ENCODE measurements around the gene STARD9. TPM values are rescaled to one million over a fixed set of nuclear protein-coding genes. Genes with fewer than 3 reads are reported as not detected.

STARD9 gene
- total RNA-seq, 2 experiments from 2014 or later, result 12.8 to 13.0 TPM

DNA sequence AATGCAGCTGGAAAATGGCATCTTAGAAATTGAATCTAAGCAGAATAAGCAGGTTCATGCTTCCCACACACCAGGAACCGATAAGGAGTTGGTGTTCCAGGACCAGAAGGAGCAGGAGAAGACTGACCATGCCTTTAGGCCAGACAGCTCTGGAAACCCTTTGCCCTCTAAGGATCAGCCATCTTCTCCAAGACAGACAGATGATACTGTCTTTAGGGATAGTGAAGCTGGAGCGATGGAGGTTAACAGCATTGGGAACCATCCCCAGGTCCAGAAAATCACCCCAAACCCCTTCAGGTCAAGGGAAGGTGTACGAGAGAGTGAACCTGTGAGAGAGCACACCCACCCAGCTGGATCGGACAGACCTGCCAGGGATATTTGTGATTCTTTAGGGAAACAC is 112.3 kb downstream of the STARD9 start:
- Mint-ChIP-seq H3K4me3 (no peak overlapping the region), H3K36me3 (ENCODE audit: low read depth) (peaks cover 14% of the 10 kb centered on the region), H3K4me1 (ENCODE audit: low read depth) (peaks cover 16% of the 10 kb centered on the region), H3K27me3 (ENCODE audit: low read depth) (no peaks in the 10 kb centered on the region), H3K9me3 (ENCODE audit: insufficient read depth) (no peaks in the 10 kb centered on the region), H3K27ac (no peak overlapping the region)
- ChIA-PET CTCF (no interaction called here), POLR2A (no interaction called here)
- ATAC-seq, result no peak
- DNase-seq, result no peak

DNA sequence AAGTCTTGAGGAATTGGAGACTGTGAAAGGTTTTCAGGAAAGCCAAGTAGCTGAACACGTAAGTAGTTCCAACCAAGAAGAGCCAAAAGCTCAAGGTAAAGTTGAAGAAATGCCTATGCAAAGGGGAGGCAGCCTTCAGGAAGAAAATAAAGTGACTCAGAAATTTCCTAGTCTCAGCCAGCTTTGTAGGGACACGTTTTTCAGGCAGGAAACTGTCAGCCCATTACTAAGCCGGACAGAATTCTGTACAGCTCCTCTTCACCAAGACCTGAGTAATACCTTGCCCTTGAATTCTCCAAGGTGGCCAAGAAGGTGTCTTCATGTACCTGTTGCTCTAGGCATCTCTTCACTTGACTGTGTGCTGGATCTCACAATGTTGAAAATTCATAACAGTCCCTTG is 112.9 kb downstream of the STARD9 start:
- ChIA-PET POLR2A (no interaction called here), CTCF (no interaction called here)
- Mint-ChIP-seq H3K27me3 (ENCODE audit: low read depth) (no peaks in the 10 kb centered on the region), H3K4me3 (no peak overlapping the region), H3K9me3 (ENCODE audit: insufficient read depth) (no peaks in the 10 kb centered on the region), H3K27ac (no peak overlapping the region), H3K36me3 (ENCODE audit: low read depth) (peaks cover 11% of the 10 kb centered on the region), H3K4me1 (ENCODE audit: low read depth) (peaks cover 16% of the 10 kb centered on the region)
- DNase-seq (no peak), ATAC-seq (no peak)

DNA sequence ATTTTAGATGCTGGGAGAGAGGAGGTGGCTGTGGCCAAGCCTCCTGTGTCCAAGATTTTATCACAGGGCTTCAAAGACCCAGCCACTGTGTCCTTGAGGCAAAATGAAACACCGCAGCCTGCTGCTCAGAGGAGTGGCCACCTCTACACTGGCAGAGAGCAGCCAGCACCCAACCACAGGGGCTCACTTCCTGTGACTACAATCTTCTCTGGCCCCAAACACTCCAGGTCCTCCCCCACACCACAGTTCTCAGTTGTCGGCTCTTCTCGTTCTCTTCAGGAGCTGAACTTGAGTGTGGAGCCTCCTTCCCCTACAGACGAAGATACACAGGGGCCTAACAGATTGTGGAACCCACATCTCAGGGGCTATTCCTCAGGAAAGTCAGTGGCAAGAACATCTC is 115.9 kb downstream of the STARD9 start:
- ATAC-seq, result peak; percentile 62
- no peak overlapping the region for H3K4me3 Mint-ChIP-seq
- CTCF ChIA-PET, result interaction anchor here (1.5 kb wide), 1 partner anchor 235 kb away, joined by 4 read pairs; no protein-coding TSS in a partner anchor
- peaks cover 10% of the 10 kb centered on the region for H3K36me3 Mint-ChIP-seq (ENCODE audit: low read depth)
- peak overlapping the region; percentile 31 for H3K27ac Mint-ChIP-seq
- H3K4me1 Mint-ChIP-seq (ENCODE audit: low read depth), result peaks cover 24% of the 10 kb centered on the region
- H3K9me3 Mint-ChIP-seq (ENCODE audit: insufficient read depth), result no peaks in the 10 kb centered on the region
- no peaks in the 10 kb centered on the region for H3K27me3 Mint-ChIP-seq (ENCODE audit: low read depth)
- peak; percentile 36 for DNase-seq
- POLR2A ChIA-PET, result no interaction called here

DNA sequence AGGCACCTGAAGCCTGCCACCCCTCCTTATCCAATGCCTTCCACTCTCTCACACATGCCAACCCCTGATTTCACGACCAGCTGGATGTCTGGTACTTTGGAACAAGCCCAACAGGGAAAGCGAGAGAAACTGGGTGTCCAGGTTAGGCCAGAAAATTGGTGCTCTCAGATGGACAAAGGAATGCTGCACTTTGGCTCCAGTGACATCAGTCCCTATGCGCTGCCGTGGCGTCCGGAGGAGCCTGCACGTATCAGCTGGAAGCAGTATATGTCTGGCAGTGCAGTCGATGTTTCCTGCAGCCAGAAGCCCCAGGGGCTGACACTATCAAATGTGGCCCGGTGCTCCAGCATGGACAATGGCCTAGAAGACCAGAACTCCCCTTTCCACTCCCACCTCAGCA is 116.4 kb downstream of the STARD9 start:
- Mint-ChIP-seq H3K4me1 (ENCODE audit: low read depth) (peaks cover 24% of the 10 kb centered on the region), H3K4me3 (no peak overlapping the region), H3K27ac (peak overlapping the region; percentile 31), H3K36me3 (ENCODE audit: low read depth) (peaks cover 9% of the 10 kb centered on the region), H3K9me3 (ENCODE audit: insufficient read depth) (no peaks in the 10 kb centered on the region), H3K27me3 (ENCODE audit: low read depth) (no peaks in the 10 kb centered on the region)
- ChIA-PET CTCF (no interaction called here), POLR2A (no interaction called here)
- ATAC-seq (no peak), DNase-seq (no peak)

DNA sequence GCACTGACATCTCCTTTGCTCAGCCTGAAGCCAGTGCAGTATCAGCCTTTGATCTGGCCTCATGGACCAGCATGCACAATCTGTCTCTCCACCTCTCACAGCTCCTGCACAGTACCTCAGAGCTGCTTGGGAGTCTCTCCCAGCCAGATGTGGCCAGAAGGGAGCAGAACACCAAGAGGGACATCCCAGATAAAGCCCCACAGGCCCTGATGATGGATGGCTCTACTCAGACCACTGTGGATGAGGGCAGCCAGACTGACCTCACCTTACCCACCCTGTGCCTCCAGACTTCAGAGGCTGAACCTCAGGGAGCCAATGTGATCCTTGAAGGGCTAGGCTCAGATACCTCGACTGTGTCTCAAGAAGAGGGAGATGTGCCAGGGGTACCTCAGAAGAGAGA is 117.1 kb downstream of the STARD9 start:
- DNase-seq (no peak), ATAC-seq (no peak)
- Mint-ChIP-seq H3K36me3 (ENCODE audit: low read depth) (peaks cover 4% of the 10 kb centered on the region), H3K9me3 (ENCODE audit: insufficient read depth) (no peaks in the 10 kb centered on the region), H3K27ac (no peak overlapping the region), H3K4me3 (no peak overlapping the region), H3K27me3 (ENCODE audit: low read depth) (no peaks in the 10 kb centered on the region), H3K4me1 (ENCODE audit: low read depth) (peaks cover 24% of the 10 kb centered on the region)
- ChIA-PET POLR2A (no interaction called here), CTCF (interaction anchor here (1.1 kb wide), 1 partner anchor 234 kb away, joined by 5 read pairs; no protein-coding TSS in a partner anchor)

DNA sequence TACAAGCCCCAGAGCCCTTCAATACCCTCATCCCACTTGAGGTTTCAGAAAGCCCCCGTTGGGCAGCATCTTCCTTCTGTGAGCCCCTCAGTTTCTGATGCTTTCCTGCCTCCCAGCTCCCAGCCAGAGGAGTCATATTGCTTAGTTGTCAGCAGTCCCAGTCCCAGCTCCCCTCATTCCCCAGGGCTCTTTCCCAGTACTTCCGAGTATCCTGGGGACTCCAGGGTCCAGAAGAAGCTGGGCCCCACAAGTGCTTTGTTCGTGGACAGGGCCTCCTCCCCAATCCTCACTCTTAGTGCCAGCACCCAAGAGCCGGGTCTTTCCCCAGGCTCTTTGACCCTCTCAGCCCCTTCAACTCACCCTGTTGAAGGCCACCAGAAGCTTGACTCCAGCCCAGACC is 117.6 kb downstream of the STARD9 start:
- H3K9me3 Mint-ChIP-seq (ENCODE audit: insufficient read depth), result no peaks in the 10 kb centered on the region
- no peak for ATAC-seq
- H3K27ac Mint-ChIP-seq, result no peak overlapping the region
- CTCF ChIA-PET, result interaction anchor here (1.1 kb wide), 1 partner anchor 233 kb away, joined by 5 read pairs; no protein-coding TSS in a partner anchor
- peaks cover 24% of the 10 kb centered on the region for H3K4me1 Mint-ChIP-seq (ENCODE audit: low read depth)
- POLR2A ChIA-PET, result no interaction called here
- no peaks in the 10 kb centered on the region for H3K27me3 Mint-ChIP-seq (ENCODE audit: low read depth)
- peaks cover 8% of the 10 kb centered on the region for H3K36me3 Mint-ChIP-seq (ENCODE audit: low read depth)
- DNase-seq, result no peak
- H3K4me3 Mint-ChIP-seq, result no peak overlapping the region

DNA sequence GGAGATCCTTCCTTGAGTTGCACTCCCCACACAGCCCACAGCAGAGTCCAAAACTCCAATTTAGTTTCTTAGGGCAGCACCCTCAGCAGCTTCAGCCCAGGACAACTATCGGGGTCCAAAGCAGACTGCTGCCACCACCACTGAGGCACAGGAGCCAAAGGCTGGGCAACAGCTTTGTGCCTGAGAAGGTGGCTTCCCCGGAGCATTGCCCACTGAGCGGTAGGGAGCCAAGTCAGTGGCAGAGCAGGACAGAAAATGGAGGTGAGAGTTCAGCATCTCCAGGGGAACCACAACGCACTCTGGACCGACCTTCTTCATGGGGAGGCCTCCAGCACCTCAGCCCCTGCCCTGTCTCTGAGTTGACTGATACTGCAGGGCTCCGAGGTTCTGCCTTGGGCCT is 118.1 kb downstream of the STARD9 start:
- ChIA-PET CTCF (interaction anchor here (1.1 kb wide), 1 partner anchor 233 kb away, joined by 5 read pairs; no protein-coding TSS in a partner anchor), POLR2A (no interaction called here)
- Mint-ChIP-seq H3K27ac (no peak overlapping the region), H3K4me1 (ENCODE audit: low read depth) (peaks cover 24% of the 10 kb centered on the region), H3K9me3 (ENCODE audit: insufficient read depth) (no peaks in the 10 kb centered on the region), H3K4me3 (no peak overlapping the region), H3K36me3 (ENCODE audit: low read depth) (peaks cover 8% of the 10 kb centered on the region), H3K27me3 (ENCODE audit: low read depth) (no peaks in the 10 kb centered on the region)
- no peak for ATAC-seq
- no peak for DNase-seq

DNA sequence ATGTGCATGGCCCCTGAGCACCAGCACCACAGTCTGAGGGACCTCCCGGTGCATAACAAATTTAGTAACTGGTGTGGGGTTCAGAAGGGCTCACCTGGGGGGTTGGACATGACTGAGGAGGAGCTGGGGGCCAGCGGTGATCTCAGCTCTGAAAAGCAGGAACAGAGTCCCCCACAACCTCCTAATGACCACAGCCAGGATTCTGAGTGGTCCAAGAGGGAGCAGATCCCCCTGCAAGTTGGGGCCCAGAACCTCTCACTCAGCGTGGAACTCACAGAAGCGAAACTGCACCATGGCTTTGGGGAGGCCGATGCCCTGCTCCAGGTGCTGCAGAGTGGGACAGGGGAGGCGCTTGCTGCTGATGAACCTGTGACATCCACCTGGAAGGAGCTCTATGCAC is 118.5 kb downstream of the STARD9 start:
- Mint-ChIP-seq H3K27ac (no peak overlapping the region), H3K4me1 (ENCODE audit: low read depth) (peaks cover 24% of the 10 kb centered on the region), H3K27me3 (ENCODE audit: low read depth) (no peaks in the 10 kb centered on the region), H3K4me3 (no peak overlapping the region), H3K36me3 (ENCODE audit: low read depth) (peaks cover 8% of the 10 kb centered on the region), H3K9me3 (ENCODE audit: insufficient read depth) (no peaks in the 10 kb centered on the region)
- no peak for DNase-seq
- ChIA-PET POLR2A (no interaction called here), CTCF (interaction anchor here (0.6 kb wide), 1 partner anchor 10 kb away, joined by 3 read pairs; no protein-coding TSS in a partner anchor)
- ATAC-seq, result no peak

DNA sequence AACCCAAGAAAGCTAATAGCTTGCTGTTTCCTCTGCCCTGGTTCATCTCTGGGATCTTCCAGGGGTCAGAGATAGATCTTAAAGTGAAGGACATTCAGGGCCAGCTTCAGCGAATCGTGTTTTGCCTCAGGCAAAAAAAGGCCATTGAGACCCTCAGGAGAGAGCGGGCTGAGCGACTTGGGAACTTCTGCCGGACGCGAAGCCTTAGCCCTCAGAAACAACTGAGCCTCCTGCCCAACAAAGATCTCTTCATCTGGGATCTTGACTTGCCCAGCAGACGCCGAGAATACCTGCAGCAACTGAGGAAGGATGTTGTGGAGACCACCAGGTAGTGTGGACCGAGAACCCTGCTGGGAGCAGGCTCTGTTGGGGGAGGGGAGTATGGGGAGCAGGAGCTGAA is 119.0 kb downstream of the STARD9 start:
- Mint-ChIP-seq H3K4me1 (ENCODE audit: low read depth) (peaks cover 24% of the 10 kb centered on the region), H3K36me3 (ENCODE audit: low read depth) (peaks cover 8% of the 10 kb centered on the region), H3K9me3 (ENCODE audit: insufficient read depth) (no peaks in the 10 kb centered on the region), H3K27me3 (ENCODE audit: low read depth) (no peaks in the 10 kb centered on the region), H3K27ac (no peak overlapping the region), H3K4me3 (no peak overlapping the region)
- ATAC-seq (no peak), DNase-seq (no peak)
- ChIA-PET CTCF (interaction anchor here (0.6 to 1.1 kb wide), 2 partner anchors 10 kb away, joined by 3 read pairs; no protein-coding TSS in a partner anchor), POLR2A (no interaction called here)

DNA sequence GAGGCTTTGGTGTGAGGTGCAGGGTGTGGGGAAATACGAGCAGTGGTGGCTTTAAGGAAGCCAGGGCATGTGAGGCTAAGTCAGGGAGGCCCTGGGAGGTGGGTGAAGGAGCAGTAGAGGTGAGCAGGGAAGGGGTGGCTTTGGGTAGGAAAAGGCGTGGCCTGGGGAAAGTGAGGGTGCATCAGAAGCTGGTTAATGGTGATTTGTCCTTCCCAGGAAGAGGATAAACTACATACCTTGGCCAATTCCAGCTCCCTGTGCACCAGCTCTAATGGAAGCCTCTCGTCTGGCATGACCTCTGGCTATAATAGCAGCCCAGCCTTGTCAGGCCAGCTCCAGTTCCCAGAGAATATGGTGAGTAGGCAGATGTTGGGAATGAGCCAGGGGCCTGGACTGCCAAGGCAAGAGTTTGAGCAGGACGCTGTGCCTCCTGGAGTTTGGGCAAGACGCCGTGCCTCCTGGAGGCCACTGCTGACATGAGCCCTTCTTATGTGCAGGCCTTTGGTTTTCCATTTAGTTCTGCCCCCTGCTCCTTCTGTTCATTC is 120.2 kb downstream of the STARD9 start:
- no peak for DNase-seq
- Mint-ChIP-seq H3K27me3 (ENCODE audit: low read depth) (no peaks in the 10 kb centered on the region), H3K4me3 (no peak overlapping the region), H3K36me3 (ENCODE audit: low read depth) (peaks cover 14% of the 10 kb centered on the region), H3K9me3 (ENCODE audit: insufficient read depth) (no peaks in the 10 kb centered on the region), H3K4me1 (ENCODE audit: low read depth) (peaks cover 20% of the 10 kb centered on the region), H3K27ac (no peak overlapping the region)
- CTCF ChIA-PET, result interaction anchor here (0.6 to 1.1 kb wide), 2 partner anchors 8 to 242 kb away, joined by 3 to 4 read pairs; no protein-coding TSS in a partner anchor
- no peak for ATAC-seq
- POLR2A ChIA-PET, result no interaction called here

DNA sequence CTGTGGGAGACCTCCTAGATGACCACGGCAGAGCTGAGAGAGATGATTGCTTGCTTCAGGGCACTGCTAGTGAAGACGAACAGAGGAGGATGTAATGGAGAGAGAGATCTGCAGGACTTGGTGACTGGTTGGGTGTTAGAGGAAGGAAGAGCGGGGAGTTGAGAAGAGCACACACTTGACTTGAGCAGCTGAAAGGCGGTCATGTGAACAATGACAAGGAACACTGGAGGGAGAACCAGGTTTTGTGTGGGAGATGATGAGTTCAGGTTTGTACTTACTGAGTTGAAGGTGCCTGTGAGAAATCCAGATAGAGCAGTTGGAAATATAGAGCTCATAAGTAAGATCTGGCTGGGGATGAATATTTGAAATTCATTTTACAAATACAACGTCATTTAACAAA is 121.2 kb downstream of the STARD9 start:
- Mint-ChIP-seq H3K27ac (no peak overlapping the region), H3K4me1 (ENCODE audit: low read depth) (peaks cover 10% of the 10 kb centered on the region), H3K4me3 (no peak overlapping the region), H3K9me3 (ENCODE audit: insufficient read depth) (no peaks in the 10 kb centered on the region), H3K27me3 (ENCODE audit: low read depth) (no peaks in the 10 kb centered on the region), H3K36me3 (ENCODE audit: low read depth) (peaks cover 17% of the 10 kb centered on the region)
- ATAC-seq, result no peak
- POLR2A ChIA-PET, result interaction anchor here (0.7 kb wide), 1 partner anchor 1102 kb away, joined by 3 read pairs; no protein-coding TSS in a partner anchor
- CTCF ChIA-PET, result no interaction called here
- DNase-seq, result no peak

DNA sequence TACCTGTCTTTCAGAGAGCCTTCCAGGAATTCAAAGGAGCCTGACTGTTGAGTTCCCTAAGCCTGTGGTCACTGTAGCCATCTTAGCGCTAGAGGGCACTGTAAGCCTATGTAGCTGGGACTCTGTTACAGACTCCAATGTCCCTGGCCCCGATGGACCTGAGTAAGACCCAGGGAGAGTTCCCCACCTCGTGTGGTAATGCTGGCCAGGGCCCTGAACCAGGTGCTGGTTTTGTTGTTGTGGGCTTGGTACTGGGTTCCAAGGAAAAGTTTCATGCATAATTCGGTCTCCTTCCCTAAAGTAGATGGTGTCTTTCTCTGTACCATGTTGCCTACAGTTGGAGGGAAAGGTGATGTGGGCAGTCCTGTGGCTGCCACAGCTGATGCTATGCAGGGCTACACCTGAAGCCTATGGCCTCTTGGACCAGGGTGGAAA is 129.1 kb downstream of the STARD9 start:
- peak; percentile 95 for ATAC-seq
- POLR2A ChIA-PET, result no interaction called here
- H3K27me3 Mint-ChIP-seq (ENCODE audit: low read depth), result no peaks in the 10 kb centered on the region
- H3K4me1 Mint-ChIP-seq (ENCODE audit: low read depth), result peaks cover 5% of the 10 kb centered on the region
- no peak overlapping the region for H3K4me3 Mint-ChIP-seq
- H3K27ac Mint-ChIP-seq, result no peak overlapping the region
- peak; percentile 76 for DNase-seq
- peaks cover 12% of the 10 kb centered on the region for H3K36me3 Mint-ChIP-seq (ENCODE audit: low read depth)
- H3K9me3 Mint-ChIP-seq (ENCODE audit: insufficient read depth), result no peaks in the 10 kb centered on the region
- CTCF ChIA-PET, result interaction anchor here (1.0 to 1.7 kb wide), 5 partner anchors 9 to 500 kb away, joined by 3 to 4 read pairs (median 3); no protein-coding TSS in a partner anchor

All from activated CD8-positive, alpha-beta T cell treated with anti-CD3 and anti-CD28 coated beads, Interleukin-2, amount 10 ng/mL, durations not matched to agents 7 days and 5 days (primary cell).